ENCODE data around the gene GOLGA6B. TPM values are rescaled to one million over a fixed set of nuclear protein-coding genes. Genes with fewer than 3 reads are reported as not detected.

Gene GOLGA6B
- total RNA-seq, 2 experiments from 2014 or later = not detected

Other genes with a start within 250 kb of the GOLGA6B start
- gene ARIH1, start 180.4 kb upstream of the GOLGA6B start, total RNA-seq = 100 to 1,000 TPM; 169 to 187 TPM
- under 1 TPM; 0.27 to 0.31 TPM for gene HIGD2B, start 31.5 kb downstream of the GOLGA6B start, total RNA-seq
- 10 to 100 TPM; 12.6 to 15.5 TPM for gene BBS4, start 31.5 kb downstream of the GOLGA6B start, total RNA-seq
- 10 to 100 TPM; 60.9 to 61.5 TPM for gene ADPGK, start 129.1 kb downstream of the GOLGA6B start, total RNA-seq